K562 (cell line): ENCODE results near the gene MPC2. TPM values are rescaled to one million over a fixed set of nuclear protein-coding genes. Genes with fewer than 3 reads are reported as not detected.
A peak's percentile ranks its signal among the peaks of the same experiment; 100 is the strongest.

ENCODE experiments used
- ADNP ChIP-seq: fragments of 200-800 bp; sonication (Bioruptor generic); IDR thresholded peaks from 2 replicates; pipeline ENCODE4 v1.6.1; 2016; ENCODE audit warnings: missing genetic modification characterization, missing compliant biosample characterization
- AFF1 ChIP-seq, 2 experiments: fragments of 450-650 bp; IDR thresholded peaks; 2 replicates each; pipeline ENCODE4 v1.6.1; 2018; ENCODE audit warnings: mild to moderate bottlenecking in 2 of 2, low read depth in 1 of 2; ENCODE audit not compliant: partially characterized antibody in 2 of 2
- CEBPG ChIP-seq, 3 experiments: fragments of 200-800 bp in 1 of 3; sonication (Bioruptor generic) in 1 of 3; sonication (generic) in 1 of 3; formaldehyde crosslinking in 1 of 3; IDR thresholded peaks in 2 of 3; conservative IDR thresholded peaks in 1 of 3; 2 replicates each; pipeline versions ENCODE4 v1.6.1 to v1.8.0; 2016 to 2022; ENCODE audit warnings: missing compliant biosample characterization in 2 of 3, missing genetic modification characterization in 2 of 3, mild to moderate bottlenecking in 1 of 3, missing genetic modification reagents in 1 of 3
- FOXM1 ChIP-seq, 2 experiments: fragments of 450-650 bp in 1 of 2; sonication (generic) in 1 of 2; formaldehyde crosslinking in 1 of 2; IDR thresholded peaks; 2 replicates each; pipeline versions ENCODE4 v1.6.1 to v1.9.0; 2017 to 2022; ENCODE audit warnings: low read depth in 2 of 2, mild to moderate bottlenecking in 2 of 2, missing genetic modification reagents in 1 of 2, moderate library complexity in 1 of 2
- FOXP1 ChIP-seq: sonication (generic); formaldehyde crosslinking; IDR thresholded peaks from 2 replicates; pipeline ENCODE4 v1.8.0; 2022; ENCODE audit warnings: mild to moderate bottlenecking, missing genetic modification reagents
- GTF2E2 ChIP-seq: fragments of 200-800 bp; sonication (Bioruptor generic); IDR thresholded peaks from 2 replicates; pipeline ENCODE4 v1.6.1; 2016; ENCODE audit warnings: missing genetic modification characterization, missing compliant biosample characterization
- MCM3 ChIP-seq: fragments of 450-650 bp; IDR thresholded peaks from 2 replicates; pipeline ENCODE4 v1.6.1; 2016
- NR2C2 ChIP-seq, 2 experiments: fragments of 200-800 bp in 1 of 2; sonication (Bioruptor generic) in 1 of 2; sonication (generic) in 1 of 2; formaldehyde crosslinking in 1 of 2; IDR thresholded peaks; 2 replicates each; pipeline versions ENCODE4 v1.6.1 to v1.8.0; 2016 to 2022; ENCODE audit warnings: mild to moderate bottlenecking in 1 of 2, missing compliant biosample characterization in 1 of 2, missing genetic modification characterization in 1 of 2, missing genetic modification reagents in 1 of 2
- POLR2AphosphoS2 ChIP-seq: IDR thresholded peaks from 2 replicates; pipeline ENCODE4 v1.6.1; 2012; ENCODE audit warnings: low read length, improper control_type of control experiment
- PRDM10 ChIP-seq: fragments of 450-650 bp; IDR thresholded peaks from 2 replicates; pipeline ENCODE4 v1.6.1; 2018; ENCODE audit not compliant: partially characterized antibody
- RFX5 ChIP-seq: IDR thresholded peaks from 2 replicates; pipeline ENCODE4 v1.6.1; 2011; ENCODE audit warnings: low read depth, mild to moderate bottlenecking, improper control_type of control experiment, low read length
- SIX5 ChIP-seq, 2 experiments: IDR thresholded peaks; 2 replicates each; pipeline ENCODE4 v1.6.1; 2011; ENCODE audit warnings: low read length in 2 of 2, borderline replicate concordance in 1 of 2, low read depth in 1 of 2, mild to moderate bottlenecking in 1 of 2, moderate library complexity in 1 of 2; ENCODE audit not compliant: insufficient read depth in 1 of 2
- TEAD1 ChIP-seq, 2 experiments: fragments of 450-650 bp in 1 of 2; sonication (generic) in 1 of 2; formaldehyde crosslinking; IDR thresholded peaks; 2 replicates each; pipeline versions ENCODE4 v1.4.0 to v1.8.0; 2020 to 2022; ENCODE audit warnings: mild to moderate bottlenecking in 2 of 2, missing genetic modification reagents in 1 of 2
- YBX1 ChIP-seq: fragments of 450-650 bp; IDR thresholded peaks from 2 replicates; pipeline ENCODE4 v1.7.1; 2016; ENCODE audit warnings: mild to moderate bottlenecking
- ZNF431 ChIP-seq: sonication (generic); formaldehyde crosslinking; IDR thresholded peaks from 2 replicates; pipeline ENCODE4 v1.8.0; 2022; ENCODE audit warnings: mild to moderate bottlenecking, missing genetic modification reagents
- ZNF449 ChIP-seq: fragments of 250-450 bp; sonication (Bioruptor Pico); IDR thresholded peaks from 2 replicates; pipeline ENCODE4 v1.8.0; 2022; ENCODE audit warnings: moderate library complexity, mild to moderate bottlenecking, inconsistent platforms
- ZZZ3 ChIP-seq: fragments of 450-650 bp; IDR thresholded peaks from 2 replicates; pipeline ENCODE4 v1.6.1; 2016; ENCODE audit warnings: antibody characterized with exemption, mild to moderate bottlenecking, moderate library complexity
- polyA plus RNA-seq, 8 experiments: library from polyadenylated mRNA; depleted of rRNA in 4 of 8; stranded (reverse) in 5 of 8; unstranded in 3 of 8; fragments of >200 nt; fragmentation: Nextera tagmentation in 2 of 8; fragmentation: Illumina TruSeq in 1 of 8; extraction: Ambion mirVana in 2 of 8; extraction: Trizol in 1 of 8; gene quantifications; 2 replicates each; pipeline versions ENCODE4 v1.2.1 to v1.2.3, GENCODE V29; 2011 to 2014; ENCODE audit warnings: inconsistent platforms in 1 of 8, missing spikeins in 1 of 8
- total RNA-seq, 7 experiments: library from RNA; depleted of rRNA in 6 of 7; stranded (reverse); fragments of >200 nt in 6 of 7; fragmentation: Illumina TruSeq in 2 of 7; extraction: Trizol in 2 of 7; gene quantifications; 2 replicates each; pipeline versions ENCODE4 v1.2.1 to v1.2.3, GENCODE V29; 2011 to 2021; ENCODE audit warnings: low replicate concordance in 1 of 7
- TF ChIP-seq, protein P1 (sequence below): fragments of 450-650 bp; IDR thresholded peaks from 2 replicates; pipeline ENCODE4 v1.6.1; 2016

The MPC2 gene
- total and polyA plus RNA-seq, 9 of the 15 experiments (the other 6 are each of a cell fraction or from before 2014, with no cell fraction given) = 70.7 to 179 (median 144) TPM

DNA sequence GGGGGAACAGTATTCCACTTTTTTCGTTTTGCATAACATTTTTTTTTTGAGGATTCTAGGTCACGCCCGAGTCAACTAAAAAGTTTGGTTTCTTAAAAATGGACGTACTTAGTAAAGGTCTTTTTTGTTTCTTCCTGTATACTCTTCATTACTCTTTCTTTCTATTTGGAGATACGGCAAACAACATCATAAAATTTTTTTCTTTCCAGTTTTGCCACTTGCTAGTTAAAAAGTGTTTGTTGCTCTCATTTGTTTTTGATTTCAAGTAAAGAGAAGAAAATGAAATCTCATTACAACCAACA, 788 bp upstream of the MPC2 start (continued):
- TF ChIP-seq AFF1 (IDR thresholded peaks at IDR 0.05; ENCODE audit: low read depth in 1 of 2, partially characterized antibody in 2 of 2) (peak in 1 of 2 experiments; percentile 23), NR2C2 (CRISPR knock-in tag; IDR thresholded peaks at IDR 0.05) (no peak), NR2C2 (tag; IDR thresholded peaks at IDR 0.05) (no peak), YBX1 (no peak), MCM3 (no peak), ZZZ3 (no peak), ZNF449 (CRISPR knock-in tag) (no peak), RFX5 (no peak), SIX5 (IDR thresholded peaks at IDR 0.05; ENCODE audit: borderline replicate concordance in 1 of 2, insufficient read depth in 1 of 2, low read depth in 1 of 2, low read length in 2 of 2) (no peak), GTF2E2 (tag) (peak; percentile 75; the same call in 1 of the 2 replicates), FOXP1 (CRISPR knock-in tag) (no peak), POLR2AphosphoS2 (no peak), PRDM10 (no peak), CEBPG (CRISPR knock-in tag; IDR thresholded peaks at IDR 0.05) (no peak), CEBPG (tag; conservative IDR thresholded peaks at IDR 0.05 in 1 of 2, IDR thresholded peaks at IDR 0.05 in 1 of 2) (no peak), ADNP (no peak), ZNF431 (CRISPR knock-in tag) (no peak), TEAD1 (CRISPR knock-in tag; IDR thresholded peaks at IDR 0.05) (no peak), FOXM1 (IDR thresholded peaks at IDR 0.05; ENCODE audit: low read depth) (no peak), FOXM1 (CRISPR knock-in tag; IDR thresholded peaks at IDR 0.05; ENCODE audit: low read depth) (no peak)
- TF ChIP-seq, protein P1, sequence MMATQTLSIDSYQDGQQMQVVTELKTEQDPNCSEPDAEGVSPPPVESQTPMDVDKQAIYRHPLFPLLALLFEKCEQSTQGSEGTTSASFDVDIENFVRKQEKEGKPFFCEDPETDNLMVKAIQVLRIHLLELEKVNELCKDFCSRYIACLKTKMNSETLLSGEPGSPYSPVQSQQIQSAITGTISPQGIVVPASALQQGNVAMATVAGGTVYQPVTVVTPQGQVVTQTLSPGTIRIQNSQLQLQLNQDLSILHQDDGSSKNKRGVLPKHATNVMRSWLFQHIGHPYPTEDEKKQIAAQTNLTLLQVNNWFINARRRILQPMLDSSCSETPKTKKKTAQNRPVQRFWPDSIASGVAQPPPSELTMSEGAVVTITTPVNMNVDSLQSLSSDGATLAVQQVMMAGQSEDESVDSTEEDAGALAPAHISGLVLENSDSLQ = no peak
